Adrenal gland (tissue), 5 donors: ENCODE results near the gene MEPCE.
A peak's percentile ranks its signal among the peaks of the same experiment; 100 is the strongest.

Experiments used
- POLR2A ChIP-seq, 2 donors: fragments of 450-650 bp; IDR thresholded peaks; one replicate each; pipeline ENCODE4 v1.6.1; 2017; ENCODE audit warnings: antibody characterized with exemption in 2 of 2, mild to moderate bottlenecking in 2 of 2, moderate library complexity in 1 of 2
- TF ChIP-seq, protein P1 (sequence below), 6 experiments: fragments of 450-650 bp in 4 of 6; fragments of 200-600 bp in 2 of 6; sonication (generic) in 1 of 6; IDR thresholded peaks; 1 replicate in 5 of 6; 2 replicates in 1 of 6; pipeline versions ENCODE4 v1.5.1 to v1.8.0; 2016 to 2021; ENCODE audit warnings: antibody characterized with exemption in 6 of 6, mild to moderate bottlenecking in 2 of 6, moderate library complexity in 1 of 6
- donor health status: DM: no; HTN: no; CAD: no.

- TF ChIP-seq, protein P1, sequence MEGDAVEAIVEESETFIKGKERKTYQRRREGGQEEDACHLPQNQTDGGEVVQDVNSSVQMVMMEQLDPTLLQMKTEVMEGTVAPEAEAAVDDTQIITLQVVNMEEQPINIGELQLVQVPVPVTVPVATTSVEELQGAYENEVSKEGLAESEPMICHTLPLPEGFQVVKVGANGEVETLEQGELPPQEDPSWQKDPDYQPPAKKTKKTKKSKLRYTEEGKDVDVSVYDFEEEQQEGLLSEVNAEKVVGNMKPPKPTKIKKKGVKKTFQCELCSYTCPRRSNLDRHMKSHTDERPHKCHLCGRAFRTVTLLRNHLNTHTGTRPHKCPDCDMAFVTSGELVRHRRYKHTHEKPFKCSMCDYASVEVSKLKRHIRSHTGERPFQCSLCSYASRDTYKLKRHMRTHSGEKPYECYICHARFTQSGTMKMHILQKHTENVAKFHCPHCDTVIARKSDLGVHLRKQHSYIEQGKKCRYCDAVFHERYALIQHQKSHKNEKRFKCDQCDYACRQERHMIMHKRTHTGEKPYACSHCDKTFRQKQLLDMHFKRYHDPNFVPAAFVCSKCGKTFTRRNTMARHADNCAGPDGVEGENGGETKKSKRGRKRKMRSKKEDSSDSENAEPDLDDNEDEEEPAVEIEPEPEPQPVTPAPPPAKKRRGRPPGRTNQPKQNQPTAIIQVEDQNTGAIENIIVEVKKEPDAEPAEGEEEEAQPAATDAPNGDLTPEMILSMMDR (IDR thresholded peaks at IDR 0.05) = no peak
- peak in 1 of 2 donors; percentile 29 for TF ChIP-seq POLR2A (IDR thresholded peaks at IDR 0.05)
Observed at GRCh38 chr7:100444311-100445278, 15.0 kb downstream of the MEPCE start.
